ENCODE results near the gene ELMO2. TPM values are rescaled to one million over a fixed set of nuclear protein-coding genes. Genes with fewer than 3 reads are reported as not detected.

ELMO2 gene
- total and polyA plus RNA-seq, 2 of the 4 experiments (the other 2 are of a cell fraction) = 29.2 to 52.7 TPM

DNA sequence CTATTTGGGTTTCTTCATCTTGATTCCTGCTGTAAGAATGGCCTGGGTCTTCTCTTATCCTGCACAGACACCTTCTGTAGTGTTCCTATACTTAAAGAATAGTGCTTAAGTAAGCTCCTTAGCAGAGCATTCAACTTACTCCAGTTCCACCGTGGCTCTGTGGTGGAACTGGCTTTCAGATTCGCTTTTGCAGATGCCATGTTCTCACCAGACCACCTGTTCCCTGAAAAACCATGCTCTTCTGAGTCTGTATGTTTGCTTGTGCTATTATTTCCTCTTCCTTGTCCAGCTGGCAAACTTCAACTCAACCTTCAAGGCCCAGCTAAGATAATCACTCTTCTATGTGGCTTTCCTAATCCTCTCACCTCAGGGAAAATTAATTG, 4.9 kb downstream of the ELMO2 start:
- peak overlapping the region; percentile 66; the same call in 1 of the 3 replicates for H2BK15ac ChIP-seq (ENCODE audit: low read depth, low read length)
- 0 out of 2 replicates have a peak overlapping the region, but pooled peaks have one; percentile 52 for H2BK120ac ChIP-seq (ENCODE audit: low read depth, low read length)
- H3K4me3 ChIP-seq (ENCODE audit: insufficient read depth, low read depth, low read length) = no peak overlapping the region
- TF ChIP-seq RCOR1 (IDR thresholded peaks at IDR 0.05; ENCODE audit: insufficient replicate concordance, low read length) = no peak
- peak overlapping the region in 1 of 2 experiments; percentile 68; a peak in 1 of 4 replicates for H4K8ac ChIP-seq (ENCODE audit: low read depth in 2 of 2, low read length in 2 of 2)
- peaks cover 2% of the 10 kb centered on the region; the same call in 1 of the 2 replicates for H3K36me3 ChIP-seq (ENCODE audit: control insufficient read depth, insufficient read depth, low read length)
- no peaks in the 10 kb centered on the region for H3K27me3 ChIP-seq (ENCODE audit: control insufficient read depth, insufficient read depth, low read length)
- H2AK9ac ChIP-seq (replicated peaks; ENCODE audit: low read depth, low read length, poor library complexity) = no peak overlapping the region
- no CpG with 5 or more reads among the region's 2 CpGs for WGBS, 2 experiments (ENCODE audit: extremely low coverage in 2 of 2, insufficient read length in 1 of 2)
- peak overlapping the region; percentile 56; the same call in 1 of the 2 replicates for H3K9ac ChIP-seq (ENCODE audit: low read depth, low read length)
- H3K4me2 ChIP-seq (ENCODE audit: low read depth, low read length) = peak overlapping the region; percentile 10; the same call in 1 of the 2 replicates
- 0 out of 2 replicates have a peak overlapping the region, but pooled peaks have one; percentile 16 for H4K91ac ChIP-seq (ENCODE audit: insufficient read depth, low read depth, low read length)
- peak overlapping the region; percentile 42 for H3K18ac ChIP-seq (ENCODE audit: low read depth, low read length)
- DNase-seq (no peak), ATAC-seq (ENCODE audit: low read depth) (no peak)
- H2AFZ ChIP-seq (replicated peaks; ENCODE audit: low read length, poor library complexity) = no peak overlapping the region
- no peak overlapping the region for H3K56ac ChIP-seq (ENCODE audit: extremely low read depth, insufficient read depth, low read length)
- H4K5ac ChIP-seq (ENCODE audit: low read depth, low read length) = peak overlapping the region; percentile 7; the same call in 1 of the 2 replicates
- H2BK5ac ChIP-seq (ENCODE audit: low read depth, low read length, poor library complexity, severe bottlenecking) = peak overlapping the region; percentile 80
- peaks cover 35 to 78% of the 10 kb centered on the region in 2 experiments for H3K79me1 ChIP-seq (ENCODE audit: low read depth in 1 of 2, low read length in 2 of 2)
- dilution Hi-C loops (cut with HindIII; ENCODE audit: low sequenced_read_pairs, unreplicated experiment) = no loop called here
- peak overlapping the region; percentile 74 for H3K14ac ChIP-seq (replicated peaks; ENCODE audit: low read depth, low read length)
- BruUV-seq (replicated peaks) = no TSS peak
- intact Hi-C loops (cut with micrococcal nuclease) = loop anchor here (5.0 kb wide), 1 partner anchor 429 kb away; the partner anchor contains the start of gene ZNF335
- H3K4ac ChIP-seq (ENCODE audit: low read depth, low read length) = peak overlapping the region; percentile 54; the same call in 1 of the 2 replicates
- H3K23ac ChIP-seq (ENCODE audit: low read depth, low read length) = peak overlapping the region; percentile 46; the same call in 1 of the 2 replicates
- H2AK5ac ChIP-seq (ENCODE audit: low read depth, low read length) = peak overlapping the region; percentile 69; the same call in 1 of the 2 replicates
- ChIA-PET CTCF (no interaction called here), POLR2A (ENCODE audit: unreplicated experiment) (no interaction called here)
- peaks cover 32% of the 10 kb centered on the region for H3K9me1 ChIP-seq (ENCODE audit: insufficient read depth, low read length)
- no peaks in the 10 kb centered on the region for H3K9me3 ChIP-seq (ENCODE audit: control insufficient read depth, insufficient read depth, low read length)
- peaks cover 21% of the 10 kb centered on the region for H3K4me1 ChIP-seq (ENCODE audit: control insufficient read depth, insufficient read depth, low read length)
- in situ Hi-C loops (cut with MboI; ENCODE audit: low sequenced_read_pairs) = no loop called here
- H3K27ac ChIP-seq (ENCODE audit: insufficient read depth, low read length) = peak overlapping the region; percentile 90
- peaks cover 26% of the 10 kb centered on the region; the same call in 1 of the 2 replicates for H4K20me1 ChIP-seq (ENCODE audit: insufficient read depth, low read length)
- H2BK20ac ChIP-seq (ENCODE audit: low read depth, low read length) = peak overlapping the region; percentile 6; the same call in 1 of the 2 replicates
